HCT116 (cell line): ENCODE data around the gene CASP8AP2. TPM values are rescaled to one million over a fixed set of nuclear protein-coding genes. Genes with fewer than 3 reads are reported as not detected.
"Not testable (repeated sequence)": the region's sequence is repeated elsewhere in the genome, so short reads cannot be mapped to it uniquely, and the experiment has no call there.

Experiments used
- ATAC-seq: fragments of 200-7000 bp; cut with Tn5 transposase; 2 replicates; pipeline ENCODE4 v1.9.1; 2020; ENCODE audit warnings: mild to moderate bottlenecking, moderate library complexity
- BruUV-seq: library from RNA; stranded (reverse); fragments of 400-500 nt; replicated peaks from 2 replicates; lab custom pipeline; 2021; lab: Mats Ljungman, UMichigan
- CTCF ChIA-PET: fragments of 300-600 bp; sonication (Branson Sonifier 250); formaldehyde crosslinking; loops from one replicate; lab custom pipeline; 2021; ENCODE audit warnings: antibody characterized with exemption; lab: Charles Lee
- POLR2A ChIA-PET: fragments of 300-600, 350-600 bp; sonication (Branson Sonifier 250); formaldehyde crosslinking; loops from one replicate; lab custom pipeline; 2021; ENCODE audit warnings: antibody characterized with exemption; lab: Charles Lee
- RAD21 ChIA-PET, 2 experiments: fragments of 300-600 bp; sonication (Branson Sonifier 250); formaldehyde crosslinking; loops; one replicate each; lab custom pipeline; 2023; ENCODE audit warnings: low total read pairs in 2 of 2; ENCODE audit not compliant: uncharacterized antibody in 2 of 2, unreplicated experiment in 2 of 2, low non-redundant PET in 1 of 2; lab: Charles Lee
- DNase-seq: peaks from one replicate; pipeline ENCODE4 v3.0.0-alpha.2; 2010; ENCODE audit warnings: low read depth, low spot score
- H2AFZ ChIP-seq: fragments of 200-600 bp; shearing (Covaris generic), sonication (generic); 2 replicates; pipeline ENCODE4 v1.6.1; 2017; ENCODE audit warnings: low read depth, mixed run types, mixed read lengths, antibody characterized with exemption, low read length; ENCODE audit not compliant: poor library complexity, severe bottlenecking
- H3K27ac ChIP-seq: 2 replicates; pipeline ENCODE4 v1.5.1; 2012; ENCODE audit warnings: low read depth, low read length
- H3K27me3 ChIP-seq: fragments of 200-600 bp; sonication (generic); 2 replicates; pipeline ENCODE4 v1.6.1; 2016; ENCODE audit warnings: mixed run types, low read length, mixed read lengths; ENCODE audit not compliant: insufficient read depth
- H3K36me3 ChIP-seq, 2 experiments: fragments of 200-500 bp in 1 of 2; fragments of 200-600 bp in 1 of 2; sonication (Bioruptor generic) in 1 of 2; sonication (generic) in 1 of 2; 2 replicates each; pipeline versions ENCODE4 v1.5.1 to v1.6.1; 2014 to 2016; ENCODE audit warnings: low read length in 2 of 2, inconsistent platforms in 1 of 2, mixed read lengths in 1 of 2, mixed run types in 1 of 2; ENCODE audit not compliant: insufficient read depth in 2 of 2, control insufficient read depth in 1 of 2
- H3K4me1 ChIP-seq, 2 experiments: fragments of 200-600 bp in 1 of 2; sonication (generic) in 1 of 2; 2 replicates each; pipeline versions ENCODE4 v1.5.1 to v1.6.1; 2012 to 2017; ENCODE audit warnings: low read length in 2 of 2, inconsistent platforms in 1 of 2, mild to moderate bottlenecking in 1 of 2, mixed read lengths in 1 of 2, mixed run types in 1 of 2, moderate library complexity in 1 of 2; ENCODE audit not compliant: insufficient read depth in 2 of 2, control insufficient read depth in 1 of 2
- H3K4me2 ChIP-seq: fragments of 200-600 bp; sonication (generic); 2 replicates; pipeline ENCODE4 v1.6.1; 2017; ENCODE audit warnings: mixed run types, low read length, mixed read lengths
- H3K4me3 ChIP-seq, 2 experiments: fragments of 200-600 bp in 1 of 2; sonication (generic) in 1 of 2; replicated peaks in 1 of 2; 2 replicates each; pipeline ENCODE4 v1.5.1; 2011 to 2016; ENCODE audit warnings: low read length in 2 of 2, control low read depth in 1 of 2, low read depth in 1 of 2, mild to moderate bottlenecking in 1 of 2, mixed read lengths in 1 of 2, mixed run types in 1 of 2
- H3K79me2 ChIP-seq: fragments of 200-600 bp; sonication (generic); 2 replicates; pipeline ENCODE4 v1.6.1; 2017; ENCODE audit warnings: mild to moderate bottlenecking, mixed run types, low read length, moderate library complexity, mixed read lengths; ENCODE audit not compliant: insufficient read depth
- H3K9ac ChIP-seq: fragments of 200-600 bp; sonication (generic); 2 replicates; pipeline ENCODE4 v1.6.1; 2016; ENCODE audit warnings: low read length, mixed read lengths
- H3K9me2 ChIP-seq: fragments of 200-600 bp; sonication (generic), shearing (Covaris generic); 2 replicates; pipeline ENCODE4 v1.6.1; 2017; ENCODE audit warnings: mixed run types, mild to moderate bottlenecking, moderate library complexity; ENCODE audit not compliant: insufficient read depth
- H3K9me3 ChIP-seq, 2 experiments: fragments of 200-500 bp in 1 of 2; fragments of 200-600 bp in 1 of 2; sonication (Bioruptor generic) in 1 of 2; sonication (generic) in 1 of 2; 2 replicates each; pipeline ENCODE4 v1.6.1; 2014 to 2017; ENCODE audit warnings: low read length in 2 of 2, mixed read lengths in 2 of 2, inconsistent platforms in 1 of 2, low read depth in 1 of 2, mild to moderate bottlenecking in 1 of 2, mixed run types in 1 of 2, moderate library complexity in 1 of 2; ENCODE audit not compliant: control insufficient read depth in 1 of 2, insufficient read depth in 1 of 2
- H4K20me1 ChIP-seq: fragments of 200-600 bp; sonication (generic), shearing (Covaris generic); 2 replicates; pipeline ENCODE4 v1.6.1; 2017; ENCODE audit warnings: mixed run types, mild to moderate bottlenecking, moderate library complexity; ENCODE audit not compliant: insufficient read depth
- RAD21 ChIP-seq: IDR thresholded peaks from 2 replicates; pipeline ENCODE4 v1.6.1; 2012; ENCODE audit warnings: low read depth, mild to moderate bottlenecking
- intact Hi-C: fragments of 100-400 bp; cut with micrococcal nuclease; formaldehyde crosslinking; loops from 2 replicates; pipeline ENCODE4 v1.10.0; 2022
- total RNA-seq: library from RNA; stranded (reverse); gene quantifications from one replicate; pipeline ENCODE4 v1.2.1, GENCODE V29; 2021; ENCODE audit not compliant: unreplicated experiment
- TF ChIP-seq, protein P1 (sequence below), 3 experiments: fragments of 200-600 bp in 1 of 3; sonication (generic) in 1 of 3; IDR thresholded peaks in 2 of 3; conservative IDR thresholded peaks in 1 of 3; 2 replicates each; pipeline ENCODE4 v1.5.1; 2012 to 2017; ENCODE audit warnings: low read depth in 2 of 3, low read length in 2 of 3, antibody characterized with exemption in 1 of 3, borderline replicate concordance in 1 of 3, control low read depth in 1 of 3, mild to moderate bottlenecking in 1 of 3, mixed read lengths in 1 of 3, mixed run types in 1 of 3, moderate library complexity in 1 of 3; ENCODE audit not compliant: insufficient read depth in 1 of 3

The CASP8AP2 gene
- total RNA-seq, 1 experiment from 2014 or later = 18.6 TPM

GRCh38 chr6:89890845-89891528, 61.3 kb downstream of the CASP8AP2 start:
- intact Hi-C loops = not testable (repeated sequence)

GRCh38 chr6:89892577-89892976, 62.9 kb downstream of the CASP8AP2 start:
- ATAC-seq = peak; percentile 74
- H3K4me2 ChIP-seq, H3K27ac ChIP-seq, H2AFZ ChIP-seq, H3K27me3 ChIP-seq, CTCF ChIA-PET, H3K4me3 ChIP-seq, H3K79me2 ChIP-seq, H3K9me2 ChIP-seq, H4K20me1 ChIP-seq, DNase-seq, POLR2A ChIA-PET, BruUV-seq, H3K9me3 ChIP-seq, intact Hi-C loops, H3K4me1 ChIP-seq, H3K9ac ChIP-seq, H3K36me3 ChIP-seq: not testable (repeated sequence)
- TF ChIP-seq, protein P1, sequence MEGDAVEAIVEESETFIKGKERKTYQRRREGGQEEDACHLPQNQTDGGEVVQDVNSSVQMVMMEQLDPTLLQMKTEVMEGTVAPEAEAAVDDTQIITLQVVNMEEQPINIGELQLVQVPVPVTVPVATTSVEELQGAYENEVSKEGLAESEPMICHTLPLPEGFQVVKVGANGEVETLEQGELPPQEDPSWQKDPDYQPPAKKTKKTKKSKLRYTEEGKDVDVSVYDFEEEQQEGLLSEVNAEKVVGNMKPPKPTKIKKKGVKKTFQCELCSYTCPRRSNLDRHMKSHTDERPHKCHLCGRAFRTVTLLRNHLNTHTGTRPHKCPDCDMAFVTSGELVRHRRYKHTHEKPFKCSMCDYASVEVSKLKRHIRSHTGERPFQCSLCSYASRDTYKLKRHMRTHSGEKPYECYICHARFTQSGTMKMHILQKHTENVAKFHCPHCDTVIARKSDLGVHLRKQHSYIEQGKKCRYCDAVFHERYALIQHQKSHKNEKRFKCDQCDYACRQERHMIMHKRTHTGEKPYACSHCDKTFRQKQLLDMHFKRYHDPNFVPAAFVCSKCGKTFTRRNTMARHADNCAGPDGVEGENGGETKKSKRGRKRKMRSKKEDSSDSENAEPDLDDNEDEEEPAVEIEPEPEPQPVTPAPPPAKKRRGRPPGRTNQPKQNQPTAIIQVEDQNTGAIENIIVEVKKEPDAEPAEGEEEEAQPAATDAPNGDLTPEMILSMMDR (IDR thresholded peaks at IDR 0.05 in 2 of 3, conservative IDR thresholded peaks at IDR 0.05 in 1 of 3; ENCODE audit: borderline replicate concordance in 1 of 3, insufficient read depth in 1 of 3, low read depth in 2 of 3, low read length in 2 of 3) = peak; percentile 9 to 48 (median 12); a peak in 3 of 6 replicates
- TF ChIP-seq RAD21 = peak; percentile 45; the same call in 1 of the 2 replicates
- RAD21 ChIA-PET = interaction anchor here in 1 of 2 experiments (1.1 kb wide), 1 partner anchor 48 kb away, joined by 3 read pairs; no protein-coding TSS in a partner anchor

More at GRCh38 chr6:89890845-89891528, 61.3 kb downstream of the CASP8AP2 start:
- H3K79me2 ChIP-seq, RAD21 ChIA-PET, ATAC-seq, BruUV-seq, H4K20me1 ChIP-seq, POLR2A ChIA-PET, H3K36me3 ChIP-seq, DNase-seq, H3K9me3 ChIP-seq, H2AFZ ChIP-seq, H3K4me3 ChIP-seq, H3K9me2 ChIP-seq, H3K27ac ChIP-seq, H3K4me2 ChIP-seq, H3K4me1 ChIP-seq, H3K9ac ChIP-seq, H3K27me3 ChIP-seq, CTCF ChIA-PET: not testable (repeated sequence)
